Activated CD8-positive, alpha-beta memory T cell treated with anti-CD3 and anti-CD28 coated beads, Interleukin-2, amount 10 ng/mL, durations not matched to agents 7 days and 5 days (primary cell): ENCODE results near the gene GSTM2. TPM values are rescaled to one million over a fixed set of nuclear protein-coding genes. Genes with fewer than 3 reads are reported as not detected.
A peak's percentile ranks its signal among the peaks of the same experiment; 100 is the strongest.

Source experiments
- ATAC-seq: fragments of 150-1000 bp; cut with Tn5 transposase; one replicate; pipeline ENCODE4 v1.10.0; 2021; ENCODE audit warnings: moderate library complexity
- CTCF ChIA-PET: fragments of 350-600 bp; sonication (Branson Sonifier 250); formaldehyde crosslinking; loops from one replicate; lab custom pipeline; 2021; ENCODE audit warnings: antibody characterized with exemption; lab: Charles Lee
- DNase-seq: peaks from one replicate; pipeline ENCODE4 v3.0.0-alpha.2; 2020
- H3K27ac Mint-ChIP-seq: one replicate; pipeline ENCODE4 v1.8.0; 2021; ENCODE audit warnings: mild to moderate bottlenecking, mixed read lengths
- H3K27me3 Mint-ChIP-seq: one replicate; pipeline ENCODE4 v1.8.0; 2021; ENCODE audit warnings: mixed read lengths
- H3K36me3 Mint-ChIP-seq: one replicate; pipeline ENCODE4 v1.8.0; 2021; ENCODE audit warnings: mild to moderate bottlenecking, mixed read lengths
- H3K4me1 Mint-ChIP-seq: one replicate; pipeline ENCODE4 v1.8.0; 2021; ENCODE audit warnings: mixed read lengths
- H3K4me3 Mint-ChIP-seq: one replicate; pipeline ENCODE4 v1.8.0; 2021; ENCODE audit warnings: mild to moderate bottlenecking, moderate library complexity, mixed read lengths
- H3K9me3 Mint-ChIP-seq: one replicate; pipeline ENCODE4 v1.8.0; 2022; ENCODE audit warnings: low read depth, mixed read lengths
- total RNA-seq, 2 experiments: library from RNA; stranded (reverse); gene quantifications; one replicate each; pipeline ENCODE4 v1.2.3, GENCODE V29; 2021

GSTM2 gene
- total RNA-seq, 2 experiments from 2014 or later: 8.0 to 17.8 TPM

GRCh38 chr1:109642626-109643025 lies 25.2 kb upstream of the GSTM2 start:
- CTCF ChIA-PET: interaction anchor here (0.8 to 10.0 kb wide), 12 partner anchors 9 to 368 kb away, joined by 3 to 269 read pairs (median 22); partner anchors contain the start of genes AHCYL1, AMPD2, CYB561D1 and GNAT2
- peaks cover 11% of the 10 kb centered on the region for H3K4me1 Mint-ChIP-seq
- no peak for DNase-seq
- H3K9me3 Mint-ChIP-seq: no peaks in the 10 kb centered on the region
- no peak for ATAC-seq
- no peak overlapping the region for H3K27ac Mint-ChIP-seq
- no peaks in the 10 kb centered on the region for H3K36me3 Mint-ChIP-seq
- H3K27me3 Mint-ChIP-seq: peaks cover 2% of the 10 kb centered on the region
- H3K4me3 Mint-ChIP-seq: no peak overlapping the region

- Mint-ChIP-seq H3K4me1 (peaks cover 11% of the 10 kb centered on the region), H3K36me3 (no peaks in the 10 kb centered on the region), H3K4me3 (no peak overlapping the region), H3K27ac (no peak overlapping the region), H3K27me3 (peaks cover 2% of the 10 kb centered on the region), H3K9me3 (no peaks in the 10 kb centered on the region)
- peak; percentile 97 for ATAC-seq
- CTCF ChIA-PET: interaction anchor here (0.6 to 9.1 kb wide), 14 partner anchors 8 to 367 kb away, joined by 3 to 269 read pairs (median 4); partner anchors contain the start of genes AHCYL1, CYB561D1, GNAI3 and GSTM4
- peak; percentile 93 for DNase-seq
These were observed 24.2 kb upstream of the GSTM2 start for GRCh38 chr1:109643385-109644230.

- Mint-ChIP-seq H3K27ac (no peak overlapping the region), H3K4me1 (peaks cover 18% of the 10 kb centered on the region), H3K36me3 (no peaks in the 10 kb centered on the region), H3K27me3 (peaks cover 2% of the 10 kb centered on the region), H3K9me3 (no peaks in the 10 kb centered on the region), H3K4me3 (no peak overlapping the region)
- CTCF ChIA-PET: interaction anchor here (2.0 to 9.1 kb wide), 4 partner anchors 7 to 340 kb away, joined by 18 to 269 read pairs (median 142); partner anchors contain the start of gene AHCYL1
- DNase-seq (no peak), ATAC-seq (no peak)
These were observed 23.2 kb upstream of the GSTM2 start for GRCh38 chr1:109644670-109645069.

GRCh38 chr1:109649491-109649914 lies 18.4 kb upstream of the GSTM2 start:
- Mint-ChIP-seq H3K4me1 (peaks cover 7% of the 10 kb centered on the region), H3K4me3 (no peak overlapping the region), H3K27ac (no peak overlapping the region), H3K36me3 (no peaks in the 10 kb centered on the region), H3K9me3 (no peaks in the 10 kb centered on the region), H3K27me3 (peaks cover 40% of the 10 kb centered on the region)
- ATAC-seq (no peak), DNase-seq (peak; percentile 21)
- CTCF ChIA-PET: interaction anchor here (1.0 to 5.6 kb wide), 12 partner anchors 9 to 335 kb away, joined by 4 to 98 read pairs (median 7); partner anchors contain the start of gene AHCYL1

- Mint-ChIP-seq H3K36me3 (no peaks in the 10 kb centered on the region), H3K27ac (no peak overlapping the region), H3K9me3 (no peaks in the 10 kb centered on the region), H3K4me3 (no peak overlapping the region), H3K4me1 (peaks cover 15% of the 10 kb centered on the region), H3K27me3 (peaks cover 44% of the 10 kb centered on the region)
- ATAC-seq: no peak
- CTCF ChIA-PET: interaction anchor here (0.7 to 5.6 kb wide), 16 partner anchors 7 to 364 kb away, joined by 3 to 98 read pairs (median 7); partner anchors contain the start of gene AHCYL1
- no peak for DNase-seq
These were observed 17.2 kb upstream of the GSTM2 start for GRCh38 chr1:109650609-109651008.

GRCh38 chr1:109652402-109652801 lies 15.5 kb upstream of the GSTM2 start:
- CTCF ChIA-PET: interaction anchor here (1.3 to 5.6 kb wide), 7 partner anchors 9 to 359 kb away, joined by 4 to 98 read pairs (median 18); partner anchors contain the start of gene AHCYL1
- ATAC-seq: no peak
- H3K9me3 Mint-ChIP-seq: no peaks in the 10 kb centered on the region
- H3K27ac Mint-ChIP-seq: no peak overlapping the region
- no peak for DNase-seq
- H3K36me3 Mint-ChIP-seq: no peaks in the 10 kb centered on the region
- H3K27me3 Mint-ChIP-seq: peaks cover 44% of the 10 kb centered on the region
- peaks cover 16% of the 10 kb centered on the region for H3K4me1 Mint-ChIP-seq
- H3K4me3 Mint-ChIP-seq: no peak overlapping the region

GRCh38 chr1:109653306-109653705 lies 14.6 kb upstream of the GSTM2 start:
- Mint-ChIP-seq H3K4me3 (no peak overlapping the region), H3K9me3 (no peaks in the 10 kb centered on the region), H3K27ac (no peak overlapping the region), H3K27me3 (peaks cover 44% of the 10 kb centered on the region), H3K4me1 (peaks cover 16% of the 10 kb centered on the region), H3K36me3 (no peaks in the 10 kb centered on the region)
- DNase-seq: no peak
- CTCF ChIA-PET: interaction anchor here (1.3 to 5.6 kb wide), 3 partner anchors 13 to 358 kb away, joined by 5 to 98 read pairs (median 50); no protein-coding TSS in a partner anchor
- no peak for ATAC-seq

GRCh38 chr1:109654519-109654918 lies 13.3 kb upstream of the GSTM2 start:
- Mint-ChIP-seq H3K36me3 (no peaks in the 10 kb centered on the region), H3K4me3 (no peak overlapping the region), H3K27me3 (peaks cover 44% of the 10 kb centered on the region), H3K4me1 (peaks cover 10% of the 10 kb centered on the region), H3K27ac (no peak overlapping the region), H3K9me3 (no peaks in the 10 kb centered on the region)
- ATAC-seq: no peak
- peak; percentile 29 for DNase-seq
- CTCF ChIA-PET: interaction anchor here (7.5 kb wide), 1 partner anchor 13 kb away, joined by 82 read pairs; no protein-coding TSS in a partner anchor

- ATAC-seq (peak; percentile 93), DNase-seq (peak; percentile 73)
- H3K36me3 Mint-ChIP-seq: no peaks in the 10 kb centered on the region
- H3K9me3 Mint-ChIP-seq: no peaks in the 10 kb centered on the region
- peak within 1 kb of the TSS; percentile 48 for H3K27ac Mint-ChIP-seq
- H3K4me1 Mint-ChIP-seq: peaks cover 10% of the 10 kb centered on the region
- H3K27me3 Mint-ChIP-seq: peaks cover 34% of the 10 kb centered on the region
- CTCF ChIA-PET: interaction anchor here (0.7 to 7.5 kb wide), 8 partner anchors 15 to 329 kb away, joined by 3 to 82 read pairs (median 4); partner anchors contain the start of genes AHCYL1 and GNAI3
- H3K4me3 Mint-ChIP-seq: peak within 1 kb of the TSS; percentile 79
These were observed 12.0 kb upstream of the GSTM2 start, which contains the start of gene GSTM4 for GRCh38 chr1:109655615-109656519. TSS of gene GSTM4 (plus strand) at chr1:109656099. CDS start at chr1:109656390, 291 bp downstream.

- Mint-ChIP-seq H3K9me3 (no peaks in the 10 kb centered on the region), H3K4me3 (peak overlapping the region; percentile 5), H3K27me3 (peaks cover 20% of the 10 kb centered on the region), H3K36me3 (no peaks in the 10 kb centered on the region), H3K27ac (no peak overlapping the region), H3K4me1 (peaks cover 10% of the 10 kb centered on the region)
- DNase-seq: peak; percentile 31
- CTCF ChIA-PET: interaction anchor here (1.4 to 7.5 kb wide), 3 partner anchors 16 to 125 kb away, joined by 3 to 82 read pairs (median 5); no protein-coding TSS in a partner anchor
- ATAC-seq: no peak
These were observed 10.5 kb upstream of the GSTM2 start for GRCh38 chr1:109657395-109657794.

- peaks cover 16% of the 10 kb centered on the region for H3K27me3 Mint-ChIP-seq
- H3K4me1 Mint-ChIP-seq: peaks cover 10% of the 10 kb centered on the region
- H3K9me3 Mint-ChIP-seq: no peaks in the 10 kb centered on the region
- ATAC-seq: no peak
- no peak overlapping the region for H3K27ac Mint-ChIP-seq
- no peaks in the 10 kb centered on the region for H3K36me3 Mint-ChIP-seq
- no peak overlapping the region for H3K4me3 Mint-ChIP-seq
- CTCF ChIA-PET: interaction anchor here (1.4 to 7.5 kb wide), 3 partner anchors 17 to 125 kb away, joined by 3 to 82 read pairs (median 5); no protein-coding TSS in a partner anchor
- peak; percentile 14 for DNase-seq
These were observed 9.9 kb upstream of the GSTM2 start for GRCh38 chr1:109657970-109658369.

GRCh38 chr1:109658533-109659042 lies 9.3 kb upstream of the GSTM2 start:
- CTCF ChIA-PET: interaction anchor here (1.4 to 7.5 kb wide), 3 partner anchors 17 to 126 kb away, joined by 3 to 82 read pairs (median 5); no protein-coding TSS in a partner anchor

More at GRCh38 chr1:109658533-109659042, 9.3 kb upstream of the GSTM2 start:
- Mint-ChIP-seq H3K4me3 (no peak overlapping the region), H3K4me1 (peaks cover 10% of the 10 kb centered on the region), H3K9me3 (no peaks in the 10 kb centered on the region), H3K27ac (no peak overlapping the region), H3K36me3 (no peaks in the 10 kb centered on the region), H3K27me3 (peaks cover 10% of the 10 kb centered on the region)
- ATAC-seq: no peak
- peak; percentile 37 for DNase-seq
